D721Med (cell line): Measurements from ENCODE around the gene MXD1.

Source experiments
- DNase-seq: peaks from one replicate; pipeline ENCODE4 v3.0.0; 2011; ENCODE audit warnings: low spot score; ENCODE audit not compliant: insufficient read length
- FAIRE-seq: peaks from 2 replicates; lab custom pipeline; 2011; peaks lifted over from hg19 to GRCh38; lab: Jason Lieb, UNC
- CTCF ChIP-seq: IDR thresholded peaks from 2 replicates; pipeline ENCODE4 v1.5.1; 2012; ENCODE audit warnings: mild to moderate bottlenecking, control low read depth; ENCODE audit not compliant: insufficient read depth; ENCODE audit errors: missing control alignments

MXD1 gene

GRCh38 chr2:69985216-69985615, 70.3 kb downstream of the MXD1 start:
- no peak for TF ChIP-seq CTCF
- FAIRE-seq (no peak), DNase-seq (no peak)

- FAIRE-seq (no peak), DNase-seq (no peak)
- TF ChIP-seq CTCF = no peak
These were observed 70.8 kb downstream of the MXD1 start for GRCh38 chr2:69985688-69986087.

GRCh38 chr2:69986691-69987090, 71.8 kb downstream of the MXD1 start:
- DNase-seq (no peak), FAIRE-seq (no peak)
- TF ChIP-seq CTCF = no peak

GRCh38 chr2:69988086-69988635, 73.3 kb downstream of the MXD1 start:
- FAIRE-seq (no peak), DNase-seq (no peak)
- no peak for TF ChIP-seq CTCF

- no peak for FAIRE-seq
- no peak for DNase-seq
- no peak for TF ChIP-seq CTCF
These were observed 74.1 kb downstream of the MXD1 start for GRCh38 chr2:69989009-69989408.

GRCh38 chr2:69989441-69990105, 74.7 kb downstream of the MXD1 start:
- no peak for TF ChIP-seq CTCF
- FAIRE-seq (no peak), DNase-seq (no peak)
